GM19025 (cell line): ENCODE measurements around the gene NFIA.
A peak's percentile ranks its signal among the peaks of the same experiment; 100 is the strongest.

Experiments
- ATAC-seq: cut with Tn5 transposase; IDR thresholded peaks from one replicate; pipeline ENCODE4 v1.9.1; 2021; ENCODE audit warnings: mild to moderate bottlenecking, low read depth, moderate library complexity; ENCODE audit not compliant: unreplicated experiment

The NFIA gene

DNA sequence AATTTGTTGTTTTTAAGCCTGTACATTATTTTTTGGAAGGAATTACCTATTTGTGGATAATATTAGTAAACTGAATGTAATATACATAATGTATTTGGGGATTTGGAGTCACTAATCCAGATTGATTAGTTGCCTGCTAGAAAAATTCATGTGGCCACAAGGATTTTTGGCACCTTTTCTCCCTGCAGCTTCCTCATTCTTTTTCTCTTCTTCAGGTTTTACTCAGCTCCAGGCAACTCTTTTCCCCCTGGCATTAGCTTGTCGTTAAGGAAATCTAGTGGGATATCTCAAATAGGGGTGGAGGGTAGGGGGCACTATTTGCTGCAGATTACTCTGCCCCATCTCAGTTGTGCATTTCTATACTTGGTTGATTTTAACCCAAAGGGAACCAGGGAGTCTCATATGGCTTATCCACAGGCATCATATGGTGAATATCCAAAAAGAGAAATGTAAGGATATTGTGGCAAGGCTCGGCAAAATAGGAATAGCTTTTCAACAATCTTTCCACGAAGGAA, 203.1 kb downstream of the NFIA start:
- no peak for ATAC-seq

DNA sequence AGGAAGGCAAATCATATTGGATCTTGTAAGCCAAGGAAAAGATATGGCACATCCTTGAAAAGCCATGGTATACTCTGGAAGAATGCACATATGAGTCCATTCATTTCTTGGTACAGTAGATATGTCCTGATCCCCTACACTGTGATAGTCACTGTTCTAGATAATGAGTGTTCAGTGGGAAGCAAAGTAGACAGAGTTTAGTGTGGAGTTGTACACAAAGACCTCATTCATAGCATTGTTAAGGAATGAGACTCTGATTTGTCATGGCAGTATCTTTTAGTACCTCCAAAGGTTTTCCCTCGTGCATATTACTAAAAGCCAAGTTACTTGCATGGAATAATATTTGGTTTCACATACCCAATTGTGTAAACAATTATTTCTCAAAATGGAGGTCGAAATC, 204.7 kb downstream of the NFIA start:
- no peak for ATAC-seq

DNA sequence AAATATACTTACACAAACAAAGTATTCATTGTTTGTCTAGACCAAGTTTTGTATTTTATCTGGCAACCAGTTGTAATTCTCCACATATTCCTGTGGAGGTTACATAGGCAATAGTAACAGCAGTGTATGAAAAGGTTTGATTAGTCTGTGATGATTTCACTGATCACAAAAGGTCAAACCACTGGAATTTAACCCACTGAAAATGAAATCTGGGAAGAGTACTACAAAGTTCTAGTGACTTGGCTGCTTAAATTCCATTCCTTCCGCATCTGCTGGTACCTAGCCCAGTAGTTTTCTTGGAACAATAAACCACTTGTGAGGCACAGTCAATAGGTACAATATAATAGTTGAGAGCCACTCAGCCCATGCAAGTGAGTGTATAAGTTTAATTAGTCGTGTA, 205.4 kb downstream of the NFIA start:
- ATAC-seq, result no peak

DNA sequence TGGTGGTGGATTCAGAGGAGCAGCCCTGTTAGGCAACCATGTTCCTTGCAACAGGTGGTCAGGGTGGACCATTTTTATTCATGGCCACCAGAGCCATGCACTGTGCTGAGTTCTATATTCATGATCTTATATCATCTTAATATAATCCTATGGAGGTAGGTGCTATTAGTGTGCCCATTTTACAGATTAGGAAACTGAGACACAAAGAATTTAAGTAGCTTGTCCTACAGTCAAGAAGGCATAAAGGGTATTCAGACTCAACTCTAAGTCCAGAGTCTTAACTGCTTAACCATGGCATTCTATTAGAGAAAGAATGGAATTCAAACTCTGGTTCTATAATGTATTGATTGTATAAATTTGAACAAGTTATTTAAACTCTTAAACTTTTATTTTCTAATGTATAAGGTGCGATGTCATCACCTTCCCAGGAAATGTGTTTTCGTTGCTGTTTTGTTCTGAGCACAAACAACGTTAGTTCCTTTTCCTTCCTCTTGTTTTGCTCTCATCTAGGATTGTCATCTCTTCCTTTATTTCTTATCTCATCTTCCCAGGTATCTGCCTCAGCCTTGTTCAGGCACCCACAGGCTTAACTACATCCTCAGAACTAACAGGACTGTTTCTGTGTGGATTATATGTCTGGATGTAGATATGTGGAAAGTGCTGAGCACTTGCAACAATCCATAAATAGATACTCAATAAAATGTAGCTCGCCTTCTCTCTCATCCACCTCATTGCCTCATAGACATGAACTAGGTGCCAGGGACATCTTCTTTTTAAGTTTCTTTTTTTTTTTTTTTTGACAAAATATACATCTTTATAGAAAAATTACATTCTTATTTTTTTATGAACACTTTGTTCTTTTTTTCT, 207.1 kb downstream of the NFIA start:
- no peak for ATAC-seq

DNA sequence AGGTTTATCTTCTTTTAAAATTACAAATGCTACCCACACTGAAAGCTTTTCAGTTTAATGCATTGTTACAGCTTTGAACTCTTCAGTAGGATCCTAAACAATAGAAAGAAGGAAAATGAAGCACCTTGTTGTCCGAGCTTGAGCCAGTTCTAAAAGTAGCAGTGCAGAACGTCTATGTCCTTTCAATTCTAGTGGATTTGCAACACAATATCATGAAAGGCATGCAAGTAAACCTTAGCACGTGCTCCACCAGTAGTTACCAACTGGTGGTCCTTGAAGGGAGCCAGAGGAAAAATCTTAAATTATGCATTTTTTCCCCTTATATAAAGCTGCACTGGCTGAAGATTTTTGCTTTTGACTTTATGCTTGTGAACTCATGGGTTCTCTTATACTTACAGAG, 208.2 kb downstream of the NFIA start:
- no peak for ATAC-seq

DNA sequence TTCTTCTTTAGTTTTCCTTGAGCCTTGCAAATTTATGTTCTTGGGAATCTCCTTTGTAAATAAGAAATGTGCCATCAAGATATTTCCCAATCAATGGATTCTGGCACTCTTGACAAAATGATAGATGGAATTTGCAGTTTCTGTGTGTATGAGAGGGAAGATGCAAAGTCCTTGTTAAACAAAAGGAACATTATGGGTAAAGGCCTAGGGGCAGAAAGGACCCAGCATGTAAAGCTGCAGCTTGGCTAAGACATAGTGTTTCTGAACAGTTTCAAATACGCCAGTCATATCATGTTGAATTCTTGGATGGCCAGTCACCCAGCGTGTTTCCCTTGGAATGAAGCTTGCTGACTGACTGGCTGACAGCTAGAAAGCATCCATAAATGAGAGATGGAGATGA, 210.8 kb downstream of the NFIA start:
- ATAC-seq, result no peak

DNA sequence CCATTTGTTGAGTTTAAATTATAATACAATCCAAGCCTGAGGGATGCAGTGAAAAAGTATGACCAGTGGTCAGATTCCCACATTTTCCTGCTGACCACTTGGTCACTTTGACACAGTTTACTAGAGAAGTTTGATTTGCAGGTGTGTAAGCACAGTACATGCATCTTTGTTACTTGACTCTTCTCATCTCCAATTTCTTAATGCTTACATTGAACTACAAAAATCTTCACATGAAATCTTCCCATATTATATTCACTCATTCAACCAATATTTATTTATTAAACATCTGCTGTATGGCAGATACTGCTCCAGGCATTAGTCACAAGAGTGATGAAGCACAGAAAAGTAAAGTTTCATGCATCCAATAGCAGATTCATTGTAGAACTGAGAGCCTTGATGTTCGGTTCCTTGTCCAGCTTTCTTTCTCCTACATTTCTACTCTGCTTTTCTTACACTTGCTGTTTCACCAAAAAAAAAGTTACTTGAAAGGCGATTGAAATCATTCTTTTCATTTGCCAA, 211.7 kb downstream of the NFIA start:
- no peak for ATAC-seq

DNA sequence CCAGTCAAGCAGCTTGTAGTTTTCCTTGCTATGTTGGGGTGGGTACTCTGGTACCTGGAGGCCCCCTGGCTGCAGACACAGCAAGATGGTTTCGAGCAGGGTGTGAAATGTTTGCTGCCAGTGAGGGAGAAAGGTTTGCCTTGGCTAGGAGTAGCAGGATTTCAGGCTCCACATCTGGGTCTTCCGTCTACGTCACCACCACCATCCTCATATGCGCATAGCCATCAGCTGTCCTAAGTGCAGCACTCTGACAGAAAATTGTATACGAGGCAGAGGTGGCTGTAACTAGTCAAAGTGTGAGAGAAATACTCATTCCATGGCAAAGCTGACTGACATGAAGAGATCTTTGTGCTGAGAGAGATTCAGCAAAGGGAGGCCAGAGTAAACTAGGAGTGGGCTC, 212.6 kb downstream of the NFIA start:
- ATAC-seq, result no peak

DNA sequence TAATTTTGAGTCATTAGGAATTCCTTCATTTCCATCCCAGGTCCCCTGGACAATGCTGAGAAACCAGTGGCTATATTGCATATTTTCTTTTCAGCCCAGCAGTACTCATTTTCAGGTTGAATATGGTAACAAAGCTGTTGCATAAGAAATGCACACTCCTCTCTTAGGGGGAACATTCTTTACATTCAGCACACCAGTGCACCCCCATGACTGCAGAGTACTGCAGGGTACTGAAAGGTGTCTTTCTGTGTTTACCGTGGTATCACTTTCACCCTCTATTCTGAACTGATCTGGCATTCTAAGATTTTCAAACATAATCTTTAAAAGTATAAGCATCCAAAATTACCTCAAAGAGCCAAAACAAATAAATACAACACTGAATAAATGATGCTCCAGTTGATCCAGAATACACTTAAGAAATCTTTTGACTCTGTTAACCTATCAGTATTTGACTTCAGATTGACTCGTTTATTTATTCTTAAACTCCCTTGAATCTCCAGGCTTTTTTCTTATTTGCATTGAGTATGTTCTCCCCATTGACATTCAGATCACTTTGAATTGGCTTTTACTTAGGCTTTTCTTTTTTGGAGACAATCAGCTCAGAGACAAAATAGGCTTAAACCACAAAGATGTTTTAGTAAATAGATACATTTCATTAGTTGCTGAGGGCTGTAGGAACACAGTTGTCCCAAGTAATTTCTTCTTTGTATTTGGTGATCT, 213.6 kb downstream of the NFIA start:
- no peak for ATAC-seq

DNA sequence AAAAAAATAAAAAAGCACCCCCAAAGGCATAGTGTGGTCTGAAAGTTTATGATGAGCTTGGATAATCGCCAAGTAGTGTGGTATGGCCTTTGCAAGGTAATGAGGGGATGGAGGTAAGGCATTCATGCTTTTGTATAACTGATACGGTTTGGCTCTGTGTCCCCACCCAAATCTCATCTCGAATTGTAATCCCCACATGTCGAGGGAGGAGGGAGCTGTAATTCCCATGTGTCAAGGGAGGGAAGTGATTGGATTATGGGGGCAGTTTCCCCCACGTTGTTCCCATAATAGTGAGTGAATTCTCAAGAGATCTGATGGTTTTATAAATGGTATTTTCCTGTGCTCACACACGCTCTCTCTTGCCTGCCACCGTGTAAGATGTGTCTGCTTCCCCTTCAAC, 215.5 kb downstream of the NFIA start:
- no peak for ATAC-seq

DNA sequence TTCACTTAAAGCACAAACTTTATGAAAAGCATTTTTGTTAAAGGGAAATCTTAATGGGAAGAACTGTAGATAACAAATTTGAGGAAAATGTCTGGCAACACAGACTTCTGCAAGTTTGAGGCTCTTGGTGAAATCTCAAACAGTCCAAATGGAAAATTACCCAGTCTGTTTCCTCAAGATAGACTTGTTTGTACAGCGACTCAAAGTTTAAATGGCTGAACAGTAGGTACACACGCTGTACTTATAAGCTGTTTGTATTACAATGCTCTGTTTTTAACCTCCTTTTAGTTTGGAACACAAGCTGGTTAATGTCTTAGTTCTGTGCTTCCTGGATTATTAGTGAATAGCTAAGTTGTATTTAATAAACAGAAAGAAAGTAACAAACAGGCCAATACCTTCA, 217.1 kb downstream of the NFIA start:
- ATAC-seq, result no peak

DNA sequence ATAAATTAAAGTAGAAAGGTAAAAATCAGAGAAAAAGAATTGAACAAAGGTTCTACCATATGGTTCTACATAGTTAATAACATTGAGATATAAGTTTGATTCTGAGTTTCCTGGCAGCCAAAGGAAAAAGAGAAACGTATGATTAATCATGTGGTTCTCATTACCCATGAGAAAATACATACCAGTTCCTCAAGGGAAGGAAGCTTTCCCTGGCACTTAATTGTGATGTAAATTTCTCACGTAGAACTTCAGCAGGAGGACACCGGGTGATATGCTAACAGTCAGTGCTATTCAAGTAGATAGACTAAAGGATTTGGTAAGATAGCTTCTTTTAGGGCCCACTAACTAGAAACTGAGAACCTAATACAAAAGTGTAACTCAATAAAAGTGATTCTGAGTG, 218.5 kb downstream of the NFIA start:
- ATAC-seq, result no peak

DNA sequence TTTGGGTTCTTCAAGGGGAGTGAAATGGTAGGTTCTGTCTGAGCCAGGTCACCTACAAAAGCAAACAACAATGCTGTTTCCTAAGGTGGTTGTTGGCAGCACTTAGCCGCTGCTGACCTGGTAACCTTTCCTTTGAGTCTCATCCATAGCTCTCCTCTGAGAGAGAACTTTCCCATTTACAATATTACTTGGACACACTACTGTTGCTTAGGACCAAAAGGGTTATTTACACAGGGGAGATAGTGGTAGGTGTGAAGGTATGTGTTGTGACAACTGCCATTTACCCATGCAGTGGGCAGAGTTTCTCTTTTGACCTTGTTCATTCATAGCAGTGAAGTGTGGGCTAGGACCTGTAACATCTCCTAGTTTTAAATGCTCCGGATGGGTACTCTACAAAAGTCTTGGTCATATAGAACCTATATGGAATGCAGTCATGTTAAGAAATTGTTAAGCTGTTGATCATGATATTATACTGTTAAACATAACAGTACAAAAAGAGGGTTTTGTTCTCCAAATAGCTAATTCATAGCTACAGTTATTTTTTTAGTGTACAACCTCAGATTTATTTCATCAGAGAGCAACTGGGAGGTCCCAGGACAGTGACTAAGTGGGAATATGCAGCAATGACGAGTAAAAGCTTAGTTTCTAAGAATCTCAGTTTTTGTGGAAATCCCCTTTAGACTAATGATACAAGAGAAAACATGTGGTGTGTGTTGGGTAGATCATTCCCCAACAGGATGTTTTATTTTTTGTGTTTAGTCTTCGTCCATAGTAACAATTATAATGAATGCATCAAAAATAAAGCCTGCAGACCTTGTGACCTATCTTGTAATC, 219.7 kb downstream of the NFIA start:
- ATAC-seq, result peak; percentile 54

DNA sequence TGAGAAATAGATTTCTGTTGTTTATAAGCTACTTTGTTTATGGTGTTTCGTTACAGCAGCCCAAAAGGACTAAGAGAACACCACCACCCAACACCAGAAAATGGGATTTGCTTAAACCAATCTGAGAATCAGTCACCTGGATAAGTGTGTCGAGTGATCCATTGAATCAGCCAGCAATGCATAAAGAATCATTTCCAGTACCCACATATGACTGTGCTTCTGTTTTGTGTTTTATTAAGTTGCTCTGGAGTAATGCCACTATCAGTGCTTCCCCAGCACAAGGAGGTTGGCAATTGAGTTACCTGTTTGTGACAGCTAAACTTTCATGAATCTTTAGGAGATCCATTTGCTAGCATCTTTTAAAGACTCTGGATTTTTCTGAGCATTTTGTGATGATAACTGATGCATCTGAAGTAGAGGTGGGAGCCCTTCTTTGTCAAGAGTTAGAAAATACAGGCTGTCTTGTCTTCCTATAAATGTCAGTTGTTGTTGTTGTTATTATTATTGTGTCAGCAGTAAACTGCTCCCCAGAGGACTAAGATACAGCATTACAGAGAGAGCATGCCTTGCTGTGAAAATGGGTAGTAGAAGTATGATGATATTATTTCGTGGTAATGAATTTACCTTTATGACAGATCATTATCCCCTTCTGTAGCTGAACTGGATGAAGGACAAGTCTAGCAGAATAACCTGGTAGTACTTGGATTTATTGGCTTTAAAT, 225.2 kb downstream of the NFIA start:
- ATAC-seq, result no peak

DNA sequence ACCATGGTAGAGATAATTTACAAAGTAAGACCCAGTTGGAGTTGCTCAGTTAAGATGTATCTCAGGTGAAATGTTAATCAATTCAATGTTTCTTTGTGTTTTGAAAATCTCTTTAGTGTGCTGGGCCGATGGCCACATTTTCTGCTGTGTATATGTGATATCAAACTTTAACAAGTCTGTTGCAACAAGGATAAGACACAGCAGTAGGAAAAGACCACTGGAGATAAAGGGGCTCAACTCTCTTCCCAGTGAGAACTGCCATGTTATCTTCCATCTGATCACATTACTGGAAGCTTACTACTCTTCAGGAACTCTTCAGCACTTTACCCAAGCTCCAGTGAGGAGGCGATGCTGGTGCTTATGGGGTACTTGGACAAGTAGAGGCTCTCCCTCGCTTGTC, 227.7 kb downstream of the NFIA start:
- ATAC-seq, result no peak

DNA sequence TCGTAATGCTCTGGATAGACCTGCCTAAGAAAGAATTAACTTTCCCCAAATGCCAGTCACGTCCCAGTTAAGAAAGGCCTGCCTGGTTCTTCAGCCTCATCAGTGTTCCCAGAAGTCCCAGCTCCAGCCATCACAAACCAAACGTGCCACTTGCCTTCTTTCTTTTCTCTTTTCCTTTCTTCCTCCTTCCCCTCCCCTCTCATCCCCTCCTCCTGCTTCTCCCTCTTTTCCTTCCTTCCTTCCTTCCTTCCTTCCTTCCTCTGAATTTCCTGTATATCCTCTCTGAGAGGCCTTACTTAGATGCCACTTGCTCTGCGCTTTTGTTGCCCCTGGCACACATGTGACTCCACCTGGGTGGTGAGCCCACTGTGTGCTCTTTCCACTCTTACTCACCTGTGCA, 228.2 kb downstream of the NFIA start:
- ATAC-seq, result no peak

DNA sequence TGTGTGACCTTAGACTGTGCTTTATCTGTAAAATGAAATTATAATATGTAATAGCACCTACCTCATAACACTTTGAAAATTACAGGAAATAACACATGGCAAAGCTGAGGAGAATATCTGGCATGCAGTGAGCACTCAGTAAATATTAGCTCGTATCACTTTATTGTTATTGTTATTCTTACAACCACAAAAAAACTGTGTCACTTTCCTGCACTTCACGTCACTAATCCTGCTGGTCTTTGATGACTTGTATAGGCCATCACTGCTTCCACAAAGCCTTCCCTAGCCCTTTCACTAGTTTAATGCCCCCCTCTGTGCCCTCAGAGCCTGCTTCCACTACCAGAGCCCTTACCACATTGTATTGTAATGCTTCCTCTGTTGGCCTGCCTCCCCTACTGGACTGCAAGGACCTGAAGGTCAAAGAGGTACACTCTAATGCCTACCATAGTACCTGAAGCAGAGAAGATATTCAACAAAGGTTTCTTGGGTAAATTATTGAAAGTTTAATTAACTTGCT, 231.6 kb downstream of the NFIA start:
- ATAC-seq, result no peak

DNA sequence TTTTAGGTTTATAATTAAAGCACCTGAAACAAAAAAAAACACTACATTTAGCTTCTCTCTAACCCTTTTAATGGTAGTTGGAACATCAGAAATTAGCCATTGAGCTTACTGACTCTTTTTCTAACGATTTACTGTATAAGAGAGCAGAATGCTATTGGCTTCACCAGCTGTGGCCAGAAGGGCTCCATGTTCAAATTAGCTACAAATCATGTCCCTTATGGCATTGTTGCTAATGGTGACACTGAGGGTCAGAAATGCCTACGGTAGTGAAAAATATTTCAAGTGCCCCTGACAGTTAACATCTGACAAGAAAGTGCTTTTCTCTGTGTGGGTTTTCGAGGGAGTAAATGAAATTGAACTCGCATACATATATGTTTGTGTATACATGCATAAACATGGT, 232.7 kb downstream of the NFIA start:
- no peak for ATAC-seq

DNA sequence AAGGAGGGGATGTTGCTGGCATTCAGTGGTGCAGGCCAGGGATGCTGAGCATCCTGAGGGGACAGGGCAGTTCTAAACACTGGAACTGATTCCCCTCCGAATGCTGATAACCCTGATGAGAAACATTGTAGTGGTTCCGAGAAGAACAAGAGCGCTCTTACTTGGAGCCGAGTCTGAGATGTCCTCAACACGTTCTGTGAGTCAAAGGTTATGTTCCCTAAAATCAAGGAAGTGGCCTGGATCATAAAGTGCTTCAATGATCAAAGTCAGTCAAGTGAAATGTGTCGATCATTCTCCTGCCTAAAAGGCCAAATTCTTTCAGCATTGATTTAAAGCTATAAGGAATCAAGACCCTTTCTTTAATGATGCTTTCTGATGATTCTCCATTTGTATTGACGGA, 234.1 kb downstream of the NFIA start:
- no peak for ATAC-seq
